ENCODE results near the gene NEK6. TPM values are rescaled to one million over a fixed set of nuclear protein-coding genes. Genes with fewer than 3 reads are reported as not detected.

Gene NEK6
- total RNA-seq, 3 donors from 2014 or later (not counting 1 experiment from before 2014, with no cell fraction given), result 25.0 to 34.9 (median 33.0) TPM

DNA sequence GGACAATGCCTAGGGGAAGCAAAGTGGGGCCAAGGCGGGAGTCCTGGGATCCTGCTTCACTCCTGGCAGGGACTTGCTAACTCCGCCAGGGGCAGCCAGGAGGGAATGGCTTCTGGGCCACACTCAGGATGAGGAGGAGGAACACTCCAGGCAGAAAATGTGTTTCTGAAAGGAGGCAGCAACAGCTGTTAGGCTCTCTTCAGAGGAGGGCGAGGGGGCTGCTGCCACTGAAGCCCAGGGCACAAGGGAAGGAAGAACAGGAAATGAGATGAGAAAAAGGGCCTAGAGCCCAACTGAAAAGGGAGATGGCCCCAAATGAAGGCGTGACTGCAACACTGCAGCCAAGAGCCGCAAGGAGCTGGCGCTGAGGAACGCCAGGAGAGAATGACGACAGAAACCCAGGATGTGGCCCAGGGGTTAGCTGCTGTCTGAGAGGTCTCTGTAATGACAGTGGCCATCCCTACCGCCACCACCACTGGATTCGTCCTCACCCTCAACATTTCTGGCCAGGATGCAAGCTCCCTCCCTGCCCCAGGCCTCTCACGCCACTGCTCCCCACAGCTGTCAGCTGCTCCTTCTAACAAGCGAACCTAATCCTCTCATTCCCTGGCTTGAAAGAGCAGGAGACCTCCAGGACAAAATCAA lies 141.7 kb downstream of the NEK6 start:
- TF ChIP-seq, protein P1, sequence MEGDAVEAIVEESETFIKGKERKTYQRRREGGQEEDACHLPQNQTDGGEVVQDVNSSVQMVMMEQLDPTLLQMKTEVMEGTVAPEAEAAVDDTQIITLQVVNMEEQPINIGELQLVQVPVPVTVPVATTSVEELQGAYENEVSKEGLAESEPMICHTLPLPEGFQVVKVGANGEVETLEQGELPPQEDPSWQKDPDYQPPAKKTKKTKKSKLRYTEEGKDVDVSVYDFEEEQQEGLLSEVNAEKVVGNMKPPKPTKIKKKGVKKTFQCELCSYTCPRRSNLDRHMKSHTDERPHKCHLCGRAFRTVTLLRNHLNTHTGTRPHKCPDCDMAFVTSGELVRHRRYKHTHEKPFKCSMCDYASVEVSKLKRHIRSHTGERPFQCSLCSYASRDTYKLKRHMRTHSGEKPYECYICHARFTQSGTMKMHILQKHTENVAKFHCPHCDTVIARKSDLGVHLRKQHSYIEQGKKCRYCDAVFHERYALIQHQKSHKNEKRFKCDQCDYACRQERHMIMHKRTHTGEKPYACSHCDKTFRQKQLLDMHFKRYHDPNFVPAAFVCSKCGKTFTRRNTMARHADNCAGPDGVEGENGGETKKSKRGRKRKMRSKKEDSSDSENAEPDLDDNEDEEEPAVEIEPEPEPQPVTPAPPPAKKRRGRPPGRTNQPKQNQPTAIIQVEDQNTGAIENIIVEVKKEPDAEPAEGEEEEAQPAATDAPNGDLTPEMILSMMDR (IDR thresholded peaks at IDR 0.05), result no peak
- H3K27ac Mint-ChIP-seq, result peak overlapping the region in 1 of 2 donors; percentile 69
- peaks cover 24 to 45% of the 10 kb centered on the region in 2 donors for H3K4me1 Mint-ChIP-seq
- Histone ChIP-seq H3K4me3 (ENCODE audit: low read length) (no peak overlapping the region), H3K4me1 (ENCODE audit: control insufficient read depth, insufficient read depth, low read length) (no peaks in the 10 kb centered on the region), H3K9me3 (ENCODE audit: control insufficient read depth, insufficient read depth, low read length) (no peaks in the 10 kb centered on the region), H3K27me3 (ENCODE audit: control insufficient read depth, insufficient read depth, low read length) (no peaks in the 10 kb centered on the region), H3K36me3 (ENCODE audit: control insufficient read depth, insufficient read depth, low read length) (peaks cover 52% of the 10 kb centered on the region), H3K27ac (ENCODE audit: low read length) (no peak overlapping the region)
- WGBS (ENCODE audit: insufficient coverage), result 89% methylated on average over 12 of the region's 12 CpGs
- H3K9me3 Mint-ChIP-seq, result no peaks in the 10 kb centered on the region
- no peak for DNase-seq
- no peak overlapping the region for H3K4me3 Mint-ChIP-seq
- no peak for ATAC-seq
- intact Hi-C loops (cut with micrococcal nuclease), result no loop called here
- no peaks in the 10 kb centered on the region for H3K36me3 Mint-ChIP-seq
- no peaks in the 10 kb centered on the region for H3K27me3 Mint-ChIP-seq (ENCODE audit: low read depth in 2 of 2)

DNA sequence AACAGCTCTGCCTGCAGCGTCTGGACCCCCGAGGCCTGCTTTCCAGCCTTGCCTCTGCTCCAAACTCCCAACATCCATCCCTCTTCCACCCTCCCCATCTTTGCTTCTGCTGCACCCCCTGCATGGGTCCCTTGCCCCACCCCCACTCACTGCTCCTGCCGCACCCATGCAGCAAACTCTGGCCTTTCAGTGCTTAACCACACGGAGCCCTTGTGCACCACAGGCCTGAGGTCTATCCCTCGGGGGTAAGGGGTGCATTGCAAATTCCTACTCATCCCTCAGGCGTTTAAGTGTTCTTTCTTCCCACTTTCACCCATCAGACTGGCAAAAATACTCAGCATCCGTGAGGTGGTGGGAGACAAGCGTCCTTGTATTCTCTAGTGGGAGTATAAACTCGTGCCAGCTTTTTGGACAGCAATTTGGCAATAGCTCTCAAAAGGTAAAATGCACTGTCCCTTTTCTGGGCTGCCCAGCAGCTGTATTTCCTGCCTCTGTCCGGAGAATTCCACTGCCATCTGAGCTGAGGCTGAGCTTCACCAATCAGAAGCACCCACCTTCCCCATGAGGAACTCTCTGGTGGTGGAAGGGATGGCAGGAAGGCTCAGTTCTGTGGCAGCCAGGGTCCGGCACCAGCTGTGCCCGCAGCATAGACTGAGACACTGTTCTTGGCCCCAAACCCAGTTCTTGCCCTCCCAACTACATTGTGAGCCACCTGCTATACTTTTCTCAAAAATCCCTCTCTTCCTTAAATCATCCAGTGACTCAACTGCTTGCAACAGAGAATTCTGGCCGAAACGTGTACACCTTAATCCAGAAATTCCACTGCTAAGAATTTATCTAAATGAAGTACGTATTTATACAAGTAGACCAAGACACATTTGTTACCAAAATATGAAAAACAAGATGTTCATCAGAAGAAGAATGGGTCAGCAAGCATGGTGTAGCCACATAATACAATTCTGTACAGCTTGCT lies 142.5 kb downstream of the NEK6 start:
- ATAC-seq (no peak), DNase-seq (no peak)
- TF ChIP-seq, protein P1 (IDR thresholded peaks at IDR 0.05), result no peak
- H3K27me3 ChIP-seq (ENCODE audit: control insufficient read depth, insufficient read depth, low read length), result no peaks in the 10 kb centered on the region
- Mint-ChIP-seq H3K27ac (no peak overlapping the region), H3K4me1 (peaks cover 17 to 37% of the 10 kb centered on the region in 2 donors), H3K27me3 (ENCODE audit: low read depth in 2 of 2) (no peaks in the 10 kb centered on the region), H3K4me3 (no peak overlapping the region), H3K36me3 (no peaks in the 10 kb centered on the region), H3K9me3 (no peaks in the 10 kb centered on the region)
- no peaks in the 10 kb centered on the region for H3K9me3 ChIP-seq (ENCODE audit: control insufficient read depth, insufficient read depth, low read length)
- WGBS (ENCODE audit: insufficient coverage), result 89% methylated on average over 15 of the region's 15 CpGs
- H3K36me3 ChIP-seq (ENCODE audit: control insufficient read depth, insufficient read depth, low read length), result peaks cover 60% of the 10 kb centered on the region
- H3K27ac ChIP-seq (ENCODE audit: low read length), result no peak overlapping the region
- intact Hi-C loops (cut with micrococcal nuclease), result no loop called here
- H3K4me3 ChIP-seq (ENCODE audit: low read length), result no peak overlapping the region
- H3K4me1 ChIP-seq (ENCODE audit: control insufficient read depth, insufficient read depth, low read length), result no peaks in the 10 kb centered on the region

Other genes with a start within 250 kb of the NEK6 start
- not detected for gene LHX2, start 246.2 kb upstream of the NEK6 start, total RNA-seq
- gene PSMB7, start 157.5 kb downstream of the NEK6 start, total RNA-seq, result 10 to 100 TPM; 75.6 to 75.9 (median 75.8) TPM
- gene ADGRD2, start 192.5 kb downstream of the NEK6 start, total RNA-seq, result not detected
- not detected for gene NR5A1, start 249.4 kb downstream of the NEK6 start, total RNA-seq